ENCODE measurements around the gene PCARE.

PCARE gene

DNA sequence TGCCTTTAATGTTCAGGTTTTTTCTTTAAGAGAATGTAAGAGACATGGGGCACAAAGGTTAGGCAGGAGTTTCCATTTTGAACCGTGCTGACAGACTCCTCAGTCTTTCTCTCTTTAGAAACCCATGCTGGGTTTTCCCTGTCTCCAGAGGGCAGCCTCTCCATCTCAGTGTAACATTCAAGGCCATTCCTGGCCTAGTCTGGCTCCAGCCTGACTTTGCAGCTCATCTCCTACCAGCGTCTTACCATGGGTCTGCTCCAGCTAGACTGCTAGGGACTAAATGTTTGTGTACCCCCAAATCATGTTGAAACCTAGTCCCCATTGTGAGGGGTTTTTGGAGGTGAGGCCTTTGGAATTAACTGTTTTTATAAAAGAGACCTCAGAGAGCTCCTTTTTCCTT lies 31.1 kb upstream of the PCARE start:
- Histone ChIP-seq H3K4me1 (ENCODE audit: control insufficient read depth, insufficient read depth, low read length) (no peaks in the 10 kb centered on the region), H3K9me3 (ENCODE audit: control insufficient read depth, insufficient read depth, low read depth, low read length) (no peaks in the 10 kb centered on the region), H3K27ac (ENCODE audit: extremely low read depth, low read depth, low read length) (no peak overlapping the region), H3K36me3 (ENCODE audit: control insufficient read depth in 2 of 2, insufficient read depth in 1 of 2, low read length in 2 of 2) (no peaks in the 10 kb centered on the region), H3K4me3 (ENCODE audit: low read depth, low read length) (no peak overlapping the region)
- POLR2A ChIA-PET: no interaction called here
- no peak for TF ChIP-seq KLF10 (tag by site-specific recombination; IDR thresholded peaks at IDR 0.05)
- TF ChIP-seq ZNF792 (tag by site-specific recombination; IDR thresholded peaks at IDR 0.05): no peak
- no peak for TF ChIP-seq MEIS1 (CRISPR knock-in tag; IDR thresholded peaks at IDR 0.05; ENCODE audit: borderline replicate concordance)
- CTCF ChIA-PET: interaction anchor here (0.6 kb wide), 2 partner anchors 296 to 737 kb away, joined by 3 to 4 read pairs; no protein-coding TSS in a partner anchor

DNA sequence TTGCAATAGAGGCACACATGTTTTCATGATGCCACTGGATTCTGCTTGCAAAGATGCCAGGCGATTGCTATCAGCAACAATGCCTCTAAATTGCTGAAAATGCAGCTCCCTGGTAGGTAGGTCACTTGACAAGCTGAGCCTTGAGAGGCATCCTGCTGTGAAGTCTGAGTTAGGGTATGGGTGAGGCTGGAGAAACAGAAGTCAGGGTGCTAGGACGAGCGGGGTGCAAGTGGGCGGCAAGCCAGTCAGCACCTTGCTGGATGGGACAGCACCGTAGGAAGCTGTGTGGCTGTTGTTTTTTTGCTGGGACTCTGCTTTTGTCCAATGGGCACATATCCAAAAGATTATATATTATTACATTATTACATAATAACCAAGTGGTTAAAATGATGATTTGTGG lies 30.4 kb upstream of the PCARE start:
- POLR2A ChIA-PET: interaction anchor here (0.7 kb wide), 1 partner anchor 9 kb away, joined by 4 read pairs; no protein-coding TSS in a partner anchor

More for the DNA sequence above, 30.4 kb upstream of the PCARE start:
- H3K9me3 ChIP-seq (ENCODE audit: control insufficient read depth, insufficient read depth, low read depth, low read length): no peaks in the 10 kb centered on the region
- H3K36me3 ChIP-seq (ENCODE audit: control insufficient read depth in 2 of 2, insufficient read depth in 1 of 2, low read length in 2 of 2): no peaks in the 10 kb centered on the region
- no peaks in the 10 kb centered on the region for H3K4me1 ChIP-seq (ENCODE audit: control insufficient read depth, insufficient read depth, low read length)
- no peak overlapping the region for H3K4me3 ChIP-seq (ENCODE audit: low read depth, low read length)
- H3K27ac ChIP-seq (ENCODE audit: extremely low read depth, low read depth, low read length): no peak overlapping the region
- CTCF ChIA-PET: no interaction called here
- TF ChIP-seq ZNF658 (tag by site-specific recombination; IDR thresholded peaks at IDR 0.05): no peak
- no peak for TF ChIP-seq ZNF146 (tag by site-specific recombination; IDR thresholded peaks at IDR 0.05)
- TF ChIP-seq, protein P1, sequence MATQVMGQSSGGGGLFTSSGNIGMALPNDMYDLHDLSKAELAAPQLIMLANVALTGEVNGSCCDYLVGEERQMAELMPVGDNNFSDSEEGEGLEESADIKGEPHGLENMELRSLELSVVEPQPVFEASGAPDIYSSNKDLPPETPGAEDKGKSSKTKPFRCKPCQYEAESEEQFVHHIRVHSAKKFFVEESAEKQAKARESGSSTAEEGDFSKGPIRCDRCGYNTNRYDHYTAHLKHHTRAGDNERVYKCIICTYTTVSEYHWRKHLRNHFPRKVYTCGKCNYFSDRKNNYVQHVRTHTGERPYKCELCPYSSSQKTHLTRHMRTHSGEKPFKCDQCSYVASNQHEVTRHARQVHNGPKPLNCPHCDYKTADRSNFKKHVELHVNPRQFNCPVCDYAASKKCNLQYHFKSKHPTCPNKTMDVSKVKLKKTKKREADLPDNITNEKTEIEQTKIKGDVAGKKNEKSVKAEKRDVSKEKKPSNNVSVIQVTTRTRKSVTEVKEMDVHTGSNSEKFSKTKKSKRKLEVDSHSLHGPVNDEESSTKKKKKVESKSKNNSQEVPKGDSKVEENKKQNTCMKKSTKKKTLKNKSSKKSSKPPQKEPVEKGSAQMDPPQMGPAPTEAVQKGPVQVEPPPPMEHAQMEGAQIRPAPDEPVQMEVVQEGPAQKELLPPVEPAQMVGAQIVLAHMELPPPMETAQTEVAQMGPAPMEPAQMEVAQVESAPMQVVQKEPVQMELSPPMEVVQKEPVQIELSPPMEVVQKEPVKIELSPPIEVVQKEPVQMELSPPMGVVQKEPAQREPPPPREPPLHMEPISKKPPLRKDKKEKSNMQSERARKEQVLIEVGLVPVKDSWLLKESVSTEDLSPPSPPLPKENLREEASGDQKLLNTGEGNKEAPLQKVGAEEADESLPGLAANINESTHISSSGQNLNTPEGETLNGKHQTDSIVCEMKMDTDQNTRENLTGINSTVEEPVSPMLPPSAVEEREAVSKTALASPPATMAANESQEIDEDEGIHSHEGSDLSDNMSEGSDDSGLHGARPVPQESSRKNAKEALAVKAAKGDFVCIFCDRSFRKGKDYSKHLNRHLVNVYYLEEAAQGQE (tag by site-specific recombination; IDR thresholded peaks at IDR 0.05): peak; percentile 81
- TF ChIP-seq, protein P2, sequence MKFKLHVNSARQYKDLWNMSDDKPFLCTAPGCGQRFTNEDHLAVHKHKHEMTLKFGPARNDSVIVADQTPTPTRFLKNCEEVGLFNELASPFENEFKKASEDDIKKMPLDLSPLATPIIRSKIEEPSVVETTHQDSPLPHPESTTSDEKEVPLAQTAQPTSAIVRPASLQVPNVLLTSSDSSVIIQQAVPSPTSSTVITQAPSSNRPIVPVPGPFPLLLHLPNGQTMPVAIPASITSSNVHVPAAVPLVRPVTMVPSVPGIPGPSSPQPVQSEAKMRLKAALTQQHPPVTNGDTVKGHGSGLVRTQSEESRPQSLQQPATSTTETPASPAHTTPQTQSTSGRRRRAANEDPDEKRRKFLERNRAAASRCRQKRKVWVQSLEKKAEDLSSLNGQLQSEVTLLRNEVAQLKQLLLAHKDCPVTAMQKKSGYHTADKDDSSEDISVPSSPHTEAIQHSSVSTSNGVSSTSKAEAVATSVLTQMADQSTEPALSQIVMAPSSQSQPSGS (tag by site-specific recombination; IDR thresholded peaks at IDR 0.05; ENCODE audit: low read depth): no peak
- TF ChIP-seq ZIC2 (tag by site-specific recombination; IDR thresholded peaks at IDR 0.05): 0 out of 2 replicates have a peak, but pooled peaks have one; percentile 11
- TF ChIP-seq, protein P3, sequence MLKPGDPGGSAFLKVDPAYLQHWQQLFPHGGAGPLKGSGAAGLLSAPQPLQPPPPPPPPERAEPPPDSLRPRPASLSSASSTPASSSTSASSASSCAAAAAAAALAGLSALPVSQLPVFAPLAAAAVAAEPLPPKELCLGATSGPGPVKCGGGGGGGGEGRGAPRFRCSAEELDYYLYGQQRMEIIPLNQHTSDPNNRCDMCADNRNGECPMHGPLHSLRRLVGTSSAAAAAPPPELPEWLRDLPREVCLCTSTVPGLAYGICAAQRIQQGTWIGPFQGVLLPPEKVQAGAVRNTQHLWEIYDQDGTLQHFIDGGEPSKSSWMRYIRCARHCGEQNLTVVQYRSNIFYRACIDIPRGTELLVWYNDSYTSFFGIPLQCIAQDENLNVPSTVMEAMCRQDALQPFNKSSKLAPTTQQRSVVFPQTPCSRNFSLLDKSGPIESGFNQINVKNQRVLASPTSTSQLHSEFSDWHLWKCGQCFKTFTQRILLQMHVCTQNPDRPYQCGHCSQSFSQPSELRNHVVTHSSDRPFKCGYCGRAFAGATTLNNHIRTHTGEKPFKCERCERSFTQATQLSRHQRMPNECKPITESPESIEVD (tag by site-specific recombination; IDR thresholded peaks at IDR 0.05): no peak
- TF ChIP-seq, protein P4, sequence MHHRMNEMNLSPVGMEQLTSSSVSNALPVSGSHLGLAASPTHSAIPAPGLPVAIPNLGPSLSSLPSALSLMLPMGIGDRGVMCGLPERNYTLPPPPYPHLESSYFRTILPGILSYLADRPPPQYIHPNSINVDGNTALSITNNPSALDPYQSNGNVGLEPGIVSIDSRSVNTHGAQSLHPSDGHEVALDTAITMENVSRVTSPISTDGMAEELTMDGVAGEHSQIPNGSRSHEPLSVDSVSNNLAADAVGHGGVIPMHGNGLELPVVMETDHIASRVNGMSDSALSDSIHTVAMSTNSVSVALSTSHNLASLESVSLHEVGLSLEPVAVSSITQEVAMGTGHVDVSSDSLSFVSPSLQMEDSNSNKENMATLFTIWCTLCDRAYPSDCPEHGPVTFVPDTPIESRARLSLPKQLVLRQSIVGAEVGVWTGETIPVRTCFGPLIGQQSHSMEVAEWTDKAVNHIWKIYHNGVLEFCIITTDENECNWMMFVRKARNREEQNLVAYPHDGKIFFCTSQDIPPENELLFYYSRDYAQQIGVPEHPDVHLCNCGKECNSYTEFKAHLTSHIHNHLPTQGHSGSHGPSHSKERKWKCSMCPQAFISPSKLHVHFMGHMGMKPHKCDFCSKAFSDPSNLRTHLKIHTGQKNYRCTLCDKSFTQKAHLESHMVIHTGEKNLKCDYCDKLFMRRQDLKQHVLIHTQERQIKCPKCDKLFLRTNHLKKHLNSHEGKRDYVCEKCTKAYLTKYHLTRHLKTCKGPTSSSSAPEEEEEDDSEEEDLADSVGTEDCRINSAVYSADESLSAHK (tag by site-specific recombination; IDR thresholded peaks at IDR 0.05): no peak

Data from HEK293 (cell line).